Left cardiac atrium (tissue), 4 donors: ENCODE measurements around the gene HMGXB3. TPM values are rescaled to one million over a fixed set of nuclear protein-coding genes. Genes with fewer than 3 reads are reported as not detected.

Source experiments
- ATAC-seq, 2 donors: fragments of 200-7000 bp; cut with Tn5 transposase; one replicate each; pipeline ENCODE4 v1.9.1; 2020; ENCODE audit warnings: mild to moderate bottlenecking in 2 of 2, moderate library complexity in 2 of 2
- DNase-seq: peaks from one replicate; pipeline ENCODE4 v3.0.0-alpha.2; 2020
- intact Hi-C, 2 donors: fragments of 100-400 bp; cut with DNase I; formaldehyde crosslinking; loops; one replicate each; pipeline versions ENCODE4 v1.14.1 to v1.15.1; 2022 to 2023
- total RNA-seq, 2 donors: library from RNA; stranded (reverse); fragmentation: NEBNext Ultra II Directional; extraction: Animal tissue kit (Norgen Biotek cat#: 25700); gene quantifications; one replicate each; pipeline ENCODE4 v1.2.1, GENCODE V29; 2021
- donor health status: DM: no; HTN: yes; CAD: no.
- donor health status: DM: no; HTN: yes; CAD: no; lungs with severe emphysema.
- donor health status: DM: yes; HTN: yes; CAD: no.
- donor health status: Dilated cardiomyopathy.

The HMGXB3 gene
- total RNA-seq, 2 donors from 2014 or later, result 14.1 to 22.1 TPM

DNA sequence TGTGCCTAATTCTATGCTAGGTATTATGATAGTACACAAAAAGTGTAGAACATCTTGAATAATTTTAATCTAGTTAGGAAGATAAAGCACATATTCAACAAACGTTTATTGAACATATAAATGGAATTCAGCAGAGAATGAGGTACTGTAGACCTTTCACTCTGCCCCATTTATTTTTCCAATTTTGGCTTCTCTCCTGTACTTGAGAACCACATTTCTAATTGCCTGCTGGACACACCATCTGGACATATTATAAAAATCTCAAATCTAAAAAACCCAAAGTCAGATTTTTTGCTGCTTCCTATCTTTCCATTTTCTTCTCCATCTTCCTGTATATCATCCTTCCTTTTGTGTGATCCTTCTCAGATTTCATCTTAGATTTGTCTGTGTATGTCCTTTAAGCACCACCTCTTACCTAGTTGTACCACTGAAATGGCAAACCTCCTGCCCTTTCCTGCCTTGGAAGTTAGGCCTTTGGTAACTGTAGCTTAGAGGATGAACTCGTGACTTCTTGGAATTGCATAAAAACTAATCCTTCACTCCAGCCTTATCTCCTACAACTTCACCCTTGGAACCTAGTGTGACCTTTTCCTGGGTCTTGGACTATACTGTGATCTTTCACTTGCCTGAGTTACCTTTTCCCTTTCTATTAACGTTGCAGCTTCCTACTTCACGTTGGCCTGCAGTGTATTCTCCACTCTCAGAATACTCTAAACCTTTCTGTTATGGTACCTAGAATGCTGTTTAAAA lies 31.2 kb upstream of the HMGXB3 start:
- ATAC-seq (no peak), DNase-seq (no peak)
- intact Hi-C loops, result loop anchor here in 1 of 2 donors (10.0 kb wide), 1 partner anchor 335 kb away; no protein-coding TSS in a partner anchor

DNA sequence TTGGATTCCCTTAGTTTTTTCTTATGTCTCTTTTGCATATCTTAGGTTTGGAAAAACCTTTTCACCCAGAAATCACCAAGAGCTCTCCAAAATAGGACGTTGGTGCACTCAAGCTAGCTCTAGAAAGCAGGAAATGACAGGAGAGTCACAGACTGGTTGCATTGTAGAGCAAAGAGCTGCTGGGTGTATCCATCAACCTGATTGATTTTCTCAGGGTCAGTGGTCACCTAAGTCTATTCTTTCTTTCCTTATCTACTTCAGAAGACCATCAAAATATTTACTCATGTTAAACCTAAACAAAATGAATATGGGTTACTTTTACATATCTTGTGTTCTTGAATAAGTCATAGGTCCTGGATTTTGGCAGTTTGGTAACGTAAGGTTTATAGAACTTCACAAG lies 25.1 kb upstream of the HMGXB3 start:
- ATAC-seq (no peak), DNase-seq (no peak)
- intact Hi-C loops, result no loop called here

DNA sequence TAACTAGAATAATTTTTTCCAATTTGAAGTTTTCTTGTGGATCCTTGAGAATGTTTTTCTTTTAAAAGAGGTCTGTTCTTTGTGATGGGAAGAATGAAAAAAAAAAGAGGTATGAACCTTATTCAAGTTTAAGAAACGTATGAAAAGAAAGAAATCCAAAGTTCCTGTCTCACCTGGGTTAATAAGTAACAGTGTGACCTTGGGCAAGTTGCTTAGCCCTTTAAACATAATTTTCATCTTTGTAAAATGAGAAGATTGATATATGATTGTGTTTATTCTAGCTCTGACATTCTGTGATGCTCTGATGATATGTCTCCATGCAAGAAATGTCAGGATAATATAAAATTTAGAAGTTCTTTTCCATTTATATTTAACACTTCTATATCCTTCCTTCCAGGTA lies 20.6 kb upstream of the HMGXB3 start:
- ATAC-seq, result no peak
- intact Hi-C loops, result no loop called here
- no peak for DNase-seq

DNA sequence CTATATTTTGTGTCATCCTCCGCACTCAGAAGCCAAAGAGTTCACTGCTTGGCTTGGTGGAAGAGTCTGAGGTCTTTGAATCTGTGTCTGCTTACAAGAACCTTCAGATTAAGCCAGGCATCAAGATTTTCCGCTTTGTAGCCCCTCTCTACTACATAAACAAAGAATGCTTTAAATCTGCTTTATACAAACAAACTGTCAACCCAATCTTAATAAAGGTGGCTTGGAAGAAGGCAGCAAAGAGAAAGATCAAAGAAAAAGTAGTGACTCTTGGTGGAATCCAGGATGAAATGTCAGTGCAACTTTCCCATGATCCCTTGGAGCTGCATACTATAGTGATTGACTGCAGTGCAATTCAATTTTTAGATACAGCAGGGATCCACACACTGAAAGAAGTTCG lies 19.3 kb upstream of the HMGXB3 start:
- ATAC-seq, result no peak
- intact Hi-C loops, result no loop called here
- DNase-seq, result no peak

DNA sequence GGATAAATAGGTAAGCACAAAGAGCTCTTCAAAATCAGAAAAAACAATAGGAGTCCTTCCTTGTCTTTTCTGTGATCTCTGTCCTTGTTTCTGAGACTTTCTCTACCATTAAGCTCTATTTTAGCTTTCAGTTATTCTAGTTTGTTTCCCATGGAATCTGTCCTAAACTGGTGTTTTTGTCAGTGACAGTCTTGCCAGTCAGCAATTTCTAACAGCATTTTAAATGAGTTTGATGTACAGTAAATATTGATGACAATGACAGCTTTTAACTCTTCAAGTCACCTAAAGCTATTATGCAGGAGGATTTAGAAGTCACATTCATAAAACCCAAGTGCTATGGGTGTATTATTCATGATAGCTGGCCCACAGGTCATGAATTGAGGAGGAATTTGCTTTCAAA lies 18.0 kb upstream of the HMGXB3 start:
- intact Hi-C loops, result no loop called here
- DNase-seq (no peak), ATAC-seq (no peak)

DNA sequence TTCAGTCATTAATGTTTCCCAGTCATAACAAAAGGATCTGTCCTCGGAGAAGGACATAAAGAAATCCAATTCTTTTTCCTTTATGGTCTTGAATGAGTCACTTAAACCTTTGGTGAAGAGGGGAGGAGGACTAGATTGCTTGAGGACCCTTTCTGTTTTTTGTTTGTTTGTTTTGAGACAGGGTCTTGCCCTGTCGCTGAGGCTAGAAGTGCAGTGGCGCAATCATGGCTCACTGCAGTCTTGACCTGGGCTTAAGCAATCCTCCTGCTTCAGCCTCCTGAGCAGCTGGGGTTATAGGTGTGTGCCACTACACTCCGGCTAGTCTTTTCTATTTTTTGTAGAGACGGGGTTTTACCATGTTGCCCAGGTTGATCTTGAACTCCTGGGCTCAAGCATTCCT lies 12.4 kb upstream of the HMGXB3 start:
- ATAC-seq, result no peak
- intact Hi-C loops, result no loop called here
- no peak for DNase-seq

DNA sequence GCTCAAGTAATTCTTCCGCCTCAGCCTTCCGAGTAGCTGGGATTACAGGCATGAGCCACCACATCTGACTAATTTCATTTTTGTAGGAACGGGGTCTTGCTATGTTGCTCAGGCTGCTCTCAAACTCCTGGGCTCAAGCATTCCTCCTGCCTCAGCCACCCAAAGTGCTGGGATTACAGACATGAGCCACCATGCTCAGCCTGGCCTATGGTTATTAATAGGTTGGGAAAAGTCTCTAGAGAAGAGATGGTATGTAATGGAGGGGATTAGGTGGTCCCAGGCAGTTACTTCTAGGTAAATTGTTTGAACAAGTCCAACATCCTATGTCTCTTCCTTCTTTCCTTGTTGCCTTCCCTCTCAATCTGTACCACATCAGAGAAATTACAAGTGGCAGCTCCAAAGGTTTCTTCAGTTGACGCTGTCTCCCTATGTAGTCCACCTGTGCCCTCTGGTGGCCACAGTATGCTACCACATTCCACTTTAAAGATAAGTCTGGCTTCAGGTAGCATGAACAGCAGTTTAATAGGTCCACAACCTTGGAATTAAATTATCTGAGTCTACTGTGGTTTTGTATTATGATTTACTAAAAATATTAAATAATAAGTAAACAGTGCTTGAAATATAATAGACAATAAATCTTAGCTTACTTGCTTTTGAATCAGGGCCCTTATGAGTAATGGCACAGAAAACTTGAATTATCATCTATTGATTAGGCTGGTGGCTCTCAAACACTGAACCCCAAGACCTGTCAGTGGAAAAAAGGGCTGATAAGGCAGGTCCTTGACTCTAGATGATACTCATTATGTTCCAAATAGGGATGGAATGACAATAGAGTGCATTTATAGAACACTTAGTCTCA lies 9.8 kb upstream of the HMGXB3 start:
- ATAC-seq (peak; percentile 82 to 85), DNase-seq (peak; percentile 77)
- intact Hi-C loops, result loop anchor here in 1 of 2 donors (2.0 kb wide), 2 partner anchors 156 to 354 kb away; no protein-coding TSS in a partner anchor

DNA sequence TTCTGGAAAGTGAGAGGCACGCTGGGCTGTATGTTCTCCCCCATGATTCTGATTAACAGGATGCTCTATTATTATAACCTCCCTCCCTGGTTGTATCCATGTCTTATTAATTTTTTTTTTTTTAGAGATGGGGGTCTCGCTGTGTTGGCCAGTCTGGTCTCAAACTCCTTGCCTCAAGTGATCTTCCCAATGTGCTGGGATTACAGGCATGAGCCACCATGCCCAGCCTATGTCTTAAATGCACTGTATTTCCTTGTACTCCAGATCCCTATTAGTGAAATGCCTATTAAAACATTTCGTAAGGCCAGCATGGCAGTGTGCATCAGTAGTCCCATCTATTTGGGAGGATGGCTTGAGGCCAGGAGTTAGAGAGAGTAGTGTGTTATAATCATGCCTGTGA lies 7.1 kb upstream of the HMGXB3 start:
- intact Hi-C loops, result no loop called here
- no peak for ATAC-seq

DNA sequence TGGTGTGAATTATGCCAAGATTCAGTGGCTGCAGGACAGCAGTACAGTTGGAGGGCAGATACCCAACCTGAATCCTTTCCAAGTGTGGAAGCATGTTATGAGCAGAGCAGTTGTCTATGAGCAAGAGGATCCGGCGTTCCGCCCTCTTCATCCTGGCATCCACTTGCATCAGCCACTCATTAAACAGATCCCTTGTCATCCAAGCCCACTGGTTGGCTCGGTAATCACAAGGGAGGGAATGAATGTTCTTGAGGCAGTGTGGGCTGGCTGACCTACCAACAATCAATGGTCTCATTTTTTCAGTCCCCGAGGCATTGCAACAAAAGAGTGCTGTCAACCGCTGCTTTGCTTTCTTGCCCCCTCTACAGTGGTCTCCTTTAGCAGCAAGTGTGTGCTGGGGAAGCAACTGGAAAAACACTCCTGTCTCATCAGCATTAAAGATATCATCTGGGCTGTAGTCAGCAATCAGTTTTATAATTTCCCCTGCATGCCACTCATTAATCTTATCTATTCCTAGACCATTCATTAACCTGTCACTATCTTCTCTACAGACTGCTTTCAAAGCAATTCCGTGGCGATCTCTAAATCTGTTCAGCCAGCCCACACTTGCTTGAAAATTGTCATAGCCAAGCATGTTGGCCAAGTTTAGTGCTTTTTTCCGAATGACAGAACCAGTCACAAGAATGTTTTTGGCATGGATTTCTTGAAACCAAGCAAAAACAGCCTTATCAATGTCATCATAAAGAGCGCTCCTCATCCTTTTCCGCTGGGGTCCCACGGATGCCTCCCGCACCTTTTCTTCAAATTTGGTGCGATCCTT lies 4.9 kb upstream of the HMGXB3 start:
- intact Hi-C loops, result no loop called here
- ATAC-seq (no peak), DNase-seq (no peak)

More for the DNA sequence above, 7.1 kb upstream of the HMGXB3 start:
- no peak for DNase-seq

DNA sequence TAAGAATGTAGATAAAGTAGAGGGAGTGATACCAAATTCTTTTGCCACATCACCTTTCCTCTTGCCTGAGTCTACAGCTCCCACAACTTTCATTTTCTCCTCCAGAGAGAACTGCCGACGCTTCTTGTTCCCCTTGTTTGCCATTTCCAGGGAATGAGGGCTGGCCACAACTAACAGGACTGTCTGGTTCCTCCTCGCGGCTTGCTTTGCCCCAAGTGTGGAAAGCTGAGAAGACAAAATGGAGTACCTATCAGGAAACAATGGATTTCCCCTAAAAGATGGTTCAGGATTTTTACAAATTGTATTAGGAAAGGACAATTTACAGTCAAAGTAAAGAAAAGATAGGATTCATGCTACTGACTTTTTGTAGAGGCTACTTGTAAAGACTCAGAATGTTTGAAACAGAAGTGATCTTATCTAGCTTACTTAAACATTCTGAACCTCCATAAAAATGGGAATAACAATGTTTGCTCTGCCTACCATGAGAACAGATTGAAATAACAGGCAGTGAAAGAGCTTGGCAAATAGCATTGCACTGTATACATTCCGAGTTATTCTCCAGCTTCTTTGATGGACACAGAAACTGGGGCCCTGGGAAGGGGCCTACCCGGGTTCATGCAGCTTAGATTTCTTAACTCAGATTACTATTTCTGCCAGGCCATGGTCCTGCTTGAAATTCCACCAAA lies 4.2 kb upstream of the HMGXB3 start:
- intact Hi-C loops, result no loop called here
- no peak for ATAC-seq
- no peak for DNase-seq

DNA sequence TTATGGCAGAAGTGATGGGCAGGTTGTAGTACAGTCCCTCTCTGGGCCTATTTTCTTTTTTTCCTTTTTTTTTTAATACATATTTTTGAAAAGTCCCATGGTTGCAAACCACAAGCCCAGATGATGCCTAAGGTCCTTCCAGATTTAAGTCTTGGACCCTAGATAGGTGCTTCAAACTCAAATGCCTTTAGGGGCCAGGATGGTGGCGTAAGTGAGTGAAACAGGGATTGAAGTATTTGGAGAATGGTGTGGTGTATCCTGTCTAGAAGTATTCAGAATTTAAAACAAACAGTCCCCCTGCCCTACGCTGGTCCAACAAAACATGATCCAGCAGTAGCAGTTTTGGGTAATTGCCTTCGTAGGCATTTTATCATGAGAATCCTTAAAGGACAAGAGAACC lies 2.3 kb upstream of the HMGXB3 start:
- DNase-seq, result no peak
- intact Hi-C loops, result no loop called here
- ATAC-seq, result no peak

DNA sequence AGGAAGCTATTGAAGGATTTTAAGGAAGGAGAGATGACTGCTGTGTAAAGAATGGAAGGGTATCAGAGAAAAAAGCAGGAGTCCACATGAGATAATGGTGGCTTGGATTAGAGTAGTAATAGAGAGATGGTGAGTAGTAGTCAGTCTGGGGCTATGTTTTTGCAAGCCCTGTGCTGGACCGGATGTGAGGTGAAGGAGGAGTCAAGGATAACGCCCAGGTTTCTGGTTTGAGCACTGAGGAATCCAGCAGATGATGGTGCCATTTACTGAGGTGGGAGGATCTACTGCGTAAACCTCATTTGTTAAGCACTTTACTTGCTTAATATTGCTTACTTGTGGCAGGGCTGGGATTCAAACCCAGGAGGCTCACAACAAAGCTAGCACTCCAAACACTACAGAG lies 1.2 kb upstream of the HMGXB3 start:
- no peak for DNase-seq
- intact Hi-C loops, result no loop called here
- ATAC-seq, result no peak

DNA sequence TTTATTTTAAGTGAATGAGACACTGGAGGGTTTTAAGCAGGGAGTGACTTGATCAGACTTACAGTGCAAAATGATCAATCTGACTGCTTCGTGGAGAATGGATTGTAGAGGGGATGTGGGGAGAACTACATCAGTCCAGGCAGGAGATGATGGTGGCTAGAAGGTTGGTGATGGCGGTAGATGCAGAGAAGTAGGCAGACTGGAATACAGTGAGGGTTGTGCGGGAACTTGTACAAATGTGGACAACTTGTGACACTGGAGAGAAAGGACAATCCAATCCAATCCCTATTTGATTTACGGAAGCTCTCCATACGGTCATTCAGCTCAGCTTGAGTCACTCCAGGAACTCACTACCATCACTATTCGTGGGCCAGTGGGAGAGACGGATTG lies 678 bp upstream of the HMGXB3 start:
- DNase-seq (no peak), ATAC-seq (no peak)
- intact Hi-C loops, result no loop called here

DNA sequence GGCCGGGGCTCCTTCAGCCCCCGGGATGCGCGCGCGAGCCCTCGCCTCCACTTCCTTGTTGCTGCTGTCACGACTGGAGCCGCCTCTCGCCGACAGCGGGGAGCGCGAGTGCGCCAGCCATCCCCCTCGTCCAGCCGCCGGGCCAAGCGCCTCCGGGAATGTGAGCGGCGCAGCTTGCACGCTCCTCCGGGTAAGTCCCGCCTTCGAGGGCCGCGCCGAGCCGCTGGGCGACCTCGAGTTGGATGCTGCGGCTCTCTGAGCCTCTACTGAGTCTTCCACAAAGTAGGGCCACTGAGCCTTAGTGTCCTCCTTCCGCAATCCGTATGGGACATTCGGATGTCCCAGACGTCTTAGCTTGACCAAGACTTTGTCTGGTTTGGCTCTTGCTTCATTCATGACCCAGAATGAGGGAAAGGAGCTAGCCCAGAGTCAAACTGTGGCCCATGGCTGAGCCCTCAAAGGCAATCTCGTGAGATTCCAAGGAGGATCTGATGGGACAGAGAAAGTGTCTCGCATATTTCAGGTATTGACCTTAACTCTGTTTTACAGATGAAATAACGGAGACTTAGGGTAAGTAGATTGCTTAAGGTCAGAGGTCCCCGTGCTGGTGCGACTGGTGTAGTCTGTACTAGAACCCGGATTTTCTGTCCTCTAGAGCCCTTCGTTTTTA lies 586 bp downstream of the HMGXB3 start:
- intact Hi-C loops, result no loop called here
- DNase-seq (peak; percentile 57), ATAC-seq (peak; percentile 50 to 63)

DNA sequence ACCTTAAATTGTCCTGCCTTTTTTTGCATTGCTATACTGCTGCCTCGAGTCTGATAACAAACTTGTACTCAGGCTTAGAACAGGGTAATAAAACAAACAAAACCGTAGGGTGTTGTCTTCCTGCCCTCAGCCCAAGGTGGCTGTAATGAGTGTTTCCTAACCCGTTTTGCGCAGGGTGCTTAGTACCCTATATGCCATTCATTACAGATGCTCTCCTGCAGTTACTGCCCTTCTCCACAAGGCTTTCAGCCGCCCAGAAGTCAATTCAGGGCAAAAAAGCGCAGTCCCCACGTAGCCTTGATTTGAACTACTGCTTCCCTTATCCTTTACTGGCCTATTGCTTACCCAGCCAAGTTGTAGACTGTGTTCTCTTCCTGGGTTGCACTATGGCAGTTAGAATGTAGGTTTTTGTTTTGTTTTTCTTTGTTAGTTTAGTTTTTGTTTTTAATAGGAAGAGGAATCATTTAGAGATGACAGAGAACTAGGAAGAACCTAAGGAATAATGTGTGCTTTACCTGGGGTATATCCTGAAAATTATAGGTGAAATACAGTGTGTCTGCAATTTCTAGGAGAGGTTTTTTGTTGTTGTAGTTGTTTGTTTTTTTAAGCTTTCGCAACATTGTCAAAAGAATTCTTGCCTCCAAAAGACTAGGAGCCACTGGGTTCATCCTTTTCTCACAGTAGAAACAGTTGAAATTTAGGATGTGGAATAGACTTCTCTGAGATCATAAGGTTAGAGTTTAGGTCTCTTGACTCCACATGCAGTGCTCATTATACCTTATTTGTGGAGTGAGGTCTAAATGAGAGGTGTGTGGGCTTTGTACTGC lies 1.3 kb downstream of the HMGXB3 start:
- intact Hi-C loops, result no loop called here
- ATAC-seq (peak; percentile 56 to 59), DNase-seq (peak; percentile 36)

DNA sequence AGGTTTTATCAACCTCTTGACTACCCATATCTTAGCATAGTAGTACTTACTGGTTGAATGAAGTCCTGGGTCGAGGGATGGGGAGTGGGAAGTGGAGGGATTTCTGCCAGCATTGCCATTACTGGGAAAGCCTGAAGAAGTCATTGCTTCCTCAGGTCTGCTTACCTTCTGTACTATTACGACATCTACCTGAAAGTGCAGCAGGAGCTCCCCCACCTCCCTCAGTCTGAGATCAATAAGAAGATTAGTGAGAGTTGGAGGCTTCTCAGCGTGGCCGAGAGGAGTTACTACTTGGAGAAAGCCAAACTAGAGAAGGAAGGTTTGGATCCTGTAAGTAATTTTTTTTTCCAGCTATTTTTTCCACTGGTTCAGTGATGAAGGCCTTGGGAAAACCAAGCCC lies 5.8 kb downstream of the HMGXB3 start:
- ATAC-seq (no peak), DNase-seq (no peak)
- intact Hi-C loops, result no loop called here

DNA sequence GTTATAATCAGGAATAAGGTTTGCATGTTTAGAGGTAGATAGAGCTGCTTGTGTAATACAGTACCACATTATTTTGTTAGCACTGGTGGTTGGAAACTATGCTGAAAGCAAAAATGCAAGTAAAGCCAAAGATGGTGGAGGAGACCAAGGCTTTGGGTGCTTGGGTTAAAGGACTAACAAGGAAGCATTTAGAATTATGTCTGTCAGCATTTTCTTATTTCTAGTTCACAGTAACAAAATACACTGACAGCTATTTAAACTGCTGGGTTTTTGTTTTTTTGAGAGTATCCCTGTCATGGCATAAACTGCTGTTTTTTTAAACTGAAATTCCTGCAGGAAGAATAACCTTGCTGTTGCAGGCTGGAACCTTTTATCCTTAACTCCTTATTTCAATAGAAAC lies 6.5 kb downstream of the HMGXB3 start:
- no peak for DNase-seq
- intact Hi-C loops, result no loop called here
- no peak for ATAC-seq
